Neural cell (in vitro differentiated cells): ENCODE data around the gene ABHD16B. TPM values are rescaled to one million over a fixed set of nuclear protein-coding genes. Genes with fewer than 3 reads are reported as not detected.
"Not testable (repeated sequence)": the region's sequence is repeated elsewhere in the genome, so short reads cannot be mapped to it uniquely, and the experiment has no call there.

Experiments used
- H2AFZ ChIP-seq: fragments of 200-600, 300-800 bp; sonication (generic), shearing (Covaris generic); 2 replicates; pipeline ENCODE4 v1.6.0; 2014; ENCODE audit warnings: low read depth, mild to moderate bottlenecking, antibody characterized with exemption, low read length, moderate library complexity
- H3F3A ChIP-seq: fragments of 200-600 bp; shearing (Covaris generic); 2 replicates; pipeline ENCODE4 v1.6.1; 2016; ENCODE audit warnings: mild to moderate bottlenecking, moderate library complexity, mixed read lengths, antibody characterized with exemption, low read length; ENCODE audit not compliant: insufficient read depth, poor library complexity, severe bottlenecking
- H3K27ac ChIP-seq: fragments of 200-600, 300-800 bp; sonication (generic), shearing (Covaris generic); 2 replicates; pipeline ENCODE4 v1.5.1; 2014; ENCODE audit warnings: mild to moderate bottlenecking, low read length, moderate library complexity
- H3K27me3 ChIP-seq: fragments of 300-800, 200-600 bp; sonication (generic), shearing (Covaris generic); 2 replicates; pipeline ENCODE4 v1.6.0; 2014; ENCODE audit warnings: mild to moderate bottlenecking, low read depth, low read length, moderate library complexity; ENCODE audit not compliant: insufficient read depth
- H3K36me3 ChIP-seq: fragments of 300-800, 200-600 bp; sonication (generic), shearing (Covaris generic); 2 replicates; pipeline ENCODE4 v1.5.1; 2014; ENCODE audit warnings: mild to moderate bottlenecking, antibody characterized with exemption, low read length, moderate library complexity; ENCODE audit not compliant: insufficient read depth
- H3K4me2 ChIP-seq: fragments of 300-800, 200-600 bp; sonication (generic), shearing (Covaris generic); 2 replicates; pipeline ENCODE4 v1.6.0; 2014; ENCODE audit warnings: mild to moderate bottlenecking, low read length
- H3K4me3 ChIP-seq: fragments of 300-800, 200-600 bp; sonication (generic), shearing (Covaris generic); 2 replicates; pipeline ENCODE4 v1.5.1; 2014; ENCODE audit warnings: mild to moderate bottlenecking, low read length, moderate library complexity
- H3K79me2 ChIP-seq: fragments of 200-600 bp; shearing (Covaris generic); replicated peaks from 2 replicates; pipeline ENCODE4 v1.6.0; 2014; ENCODE audit warnings: mild to moderate bottlenecking, low read length, moderate library complexity; ENCODE audit not compliant: insufficient read depth
- H3K9ac ChIP-seq: fragments of 300-800, 200-600 bp; sonication (generic), shearing (Covaris generic); 2 replicates; pipeline ENCODE4 v1.6.1; 2016; ENCODE audit warnings: mild to moderate bottlenecking, low read length, mixed read lengths
- H3K9me2 ChIP-seq: fragments of 200-600 bp; shearing (Covaris generic); 2 replicates; pipeline ENCODE4 v1.6.1; 2016; ENCODE audit warnings: mild to moderate bottlenecking, low read length, mixed read lengths; ENCODE audit not compliant: insufficient read depth
- H3K9me3 ChIP-seq: fragments of 200-600, 300-800 bp; sonication (generic), shearing (Covaris generic); 2 replicates; pipeline ENCODE4 v1.6.1; 2016; ENCODE audit warnings: mild to moderate bottlenecking, mixed run types, low read length, moderate library complexity, mixed read lengths
- H4K20me1 ChIP-seq: fragments of 200-600 bp; shearing (Covaris generic); 2 replicates; pipeline ENCODE4 v1.6.1; 2016; ENCODE audit warnings: mild to moderate bottlenecking, mixed run types; ENCODE audit not compliant: insufficient read depth
- CTCF ChIP-seq: fragments of 450-650 bp; IDR thresholded peaks from 2 replicates; pipeline ENCODE4 v1.5.1; 2014; ENCODE audit warnings: antibody characterized with exemption, mild to moderate bottlenecking, moderate library complexity; ENCODE audit not compliant: poor library complexity, severe bottlenecking
- EP300 ChIP-seq: fragments of 450-650 bp; conservative IDR thresholded peaks from 2 replicates; pipeline ENCODE4 v1.6.1; 2014; ENCODE audit warnings: antibody characterized with exemption, mild to moderate bottlenecking, moderate library complexity; ENCODE audit not compliant: poor library complexity, severe bottlenecking
- EZH2 ChIP-seq: fragments of 200-600, 300-800 bp; shearing (Covaris generic), sonication (generic); IDR thresholded peaks from 2 replicates; pipeline ENCODE4 v1.6.1; 2014; ENCODE audit warnings: antibody characterized with exemption, low read length, borderline replicate concordance, mild to moderate bottlenecking; ENCODE audit not compliant: insufficient read depth, poor library complexity, severe bottlenecking
- MXI1 ChIP-seq: fragments of 450-650 bp; conservative IDR thresholded peaks from 2 replicates; pipeline ENCODE4 v1.6.1; 2014; ENCODE audit warnings: antibody characterized with exemption, mild to moderate bottlenecking; ENCODE audit not compliant: poor library complexity, severe bottlenecking
- POLR2AphosphoS5 ChIP-seq: IDR thresholded peaks from 2 replicates; pipeline ENCODE4 v1.6.1; 2012
- RAD21 ChIP-seq: fragments of 450-650 bp; conservative IDR thresholded peaks from 2 replicates; pipeline ENCODE4 v1.6.1; 2014; ENCODE audit warnings: antibody characterized with exemption, mild to moderate bottlenecking, moderate library complexity
- SMC3 ChIP-seq: fragments of 450-650 bp; conservative IDR thresholded peaks from 2 replicates; pipeline ENCODE4 v1.6.1; 2014; ENCODE audit warnings: antibody characterized with exemption, mild to moderate bottlenecking, moderate library complexity; ENCODE audit not compliant: poor library complexity
- TAF1 ChIP-seq: IDR thresholded peaks from 2 replicates; pipeline ENCODE4 v1.6.1; 2012; ENCODE audit warnings: low read depth
- polyA plus RNA-seq: library from polyadenylated mRNA; depleted of rRNA; stranded (reverse); fragments of >200 nt; gene quantifications from 2 replicates; pipeline ENCODE4 v1.2.3, GENCODE V29; 2014
- TF ChIP-seq, protein P1 (sequence below): IDR thresholded peaks from 2 replicates; pipeline ENCODE4 v1.6.1; 2012; ENCODE audit warnings: borderline replicate concordance

ABHD16B gene
- polyA plus RNA-seq, 1 donor from 2014 or later, result not detected

DNA sequence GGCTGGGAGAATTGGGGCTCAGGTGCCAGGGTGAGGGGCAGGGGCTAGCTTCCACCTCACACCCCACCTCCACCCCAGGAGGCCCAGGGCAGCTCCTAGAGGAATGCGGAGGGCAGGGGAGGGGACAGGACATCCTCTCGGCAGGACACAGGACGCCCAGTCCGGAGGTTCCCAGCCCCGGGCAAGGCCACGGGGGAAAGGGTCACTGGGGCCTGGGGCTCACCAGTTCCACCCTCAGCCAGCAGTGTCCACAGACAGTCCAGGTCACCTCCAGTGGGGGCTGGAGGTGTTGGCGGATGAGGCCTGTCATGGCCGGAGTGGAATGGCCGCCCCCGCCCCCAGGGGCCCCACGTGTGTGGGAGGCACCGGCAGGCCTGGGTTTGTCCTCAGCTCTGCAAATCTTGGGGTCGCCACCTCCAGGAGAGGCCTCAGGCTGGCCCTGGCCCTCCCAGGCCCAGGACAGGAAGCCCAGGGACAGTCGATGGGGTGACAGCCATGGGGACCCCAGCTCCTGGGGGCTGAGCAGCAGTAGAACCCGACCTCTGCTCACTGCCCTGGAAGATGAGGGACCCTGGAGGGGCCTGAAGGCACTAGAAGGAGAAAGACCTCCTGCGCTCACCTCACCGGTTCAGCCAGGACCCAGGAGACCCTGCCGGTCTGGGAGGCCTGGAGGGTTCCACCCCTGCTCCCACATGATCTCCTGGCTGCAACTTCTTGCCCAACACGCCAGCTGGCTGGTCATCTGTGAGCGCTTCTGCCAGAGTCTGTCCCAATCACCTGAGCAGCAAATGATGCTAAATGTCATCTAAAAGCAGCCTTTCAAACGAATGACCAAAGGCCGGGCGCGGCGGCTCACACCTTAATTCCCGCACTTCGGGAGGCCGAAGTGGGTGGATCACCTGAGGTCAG lies 13.0 kb upstream of the ABHD16B start:
- H3F3A ChIP-seq, result no peaks in the 10 kb centered on the region
- H3K4me2 ChIP-seq, result no peak overlapping the region
- H3K9me3 ChIP-seq, result no peaks in the 10 kb centered on the region
- H3K27ac ChIP-seq, result no peak overlapping the region
- H3K36me3 ChIP-seq, result no peaks in the 10 kb centered on the region
- H3K9me2 ChIP-seq, result no peaks in the 10 kb centered on the region
- H3K79me2 ChIP-seq, result no peaks in the 10 kb centered on the region
- no peak overlapping the region for H3K9ac ChIP-seq
- H3K27me3 ChIP-seq, result no peaks in the 10 kb centered on the region
- H4K20me1 ChIP-seq, result no peaks in the 10 kb centered on the region
- no peak overlapping the region for H2AFZ ChIP-seq
- TF ChIP-seq MXI1 (no peak), RAD21 (no peak)
- H3K4me3 ChIP-seq, result no peak overlapping the region

GRCh38 chr20:63850689-63851547 lies 10.4 kb upstream of the ABHD16B start:
- no peaks in the 10 kb centered on the region for H4K20me1 ChIP-seq
- no peaks in the 10 kb centered on the region for H3K79me2 ChIP-seq
- no peak overlapping the region for H3K4me3 ChIP-seq
- no peaks in the 10 kb centered on the region for H3K27me3 ChIP-seq
- H3K9ac ChIP-seq, result no peak overlapping the region
- no peak overlapping the region for H3K27ac ChIP-seq
- no peaks in the 10 kb centered on the region for H3K9me3 ChIP-seq
- no peak overlapping the region for H2AFZ ChIP-seq
- H3K9me2 ChIP-seq, result no peaks in the 10 kb centered on the region
- H3F3A ChIP-seq, result no peaks in the 10 kb centered on the region
- H3K4me2 ChIP-seq, result no peak overlapping the region
- TF ChIP-seq TAF1, result no peak
- no peak for TF ChIP-seq EP300
- no peak for TF ChIP-seq POLR2AphosphoS5
- TF ChIP-seq EZH2, result no peak
- TF ChIP-seq, protein P1, sequence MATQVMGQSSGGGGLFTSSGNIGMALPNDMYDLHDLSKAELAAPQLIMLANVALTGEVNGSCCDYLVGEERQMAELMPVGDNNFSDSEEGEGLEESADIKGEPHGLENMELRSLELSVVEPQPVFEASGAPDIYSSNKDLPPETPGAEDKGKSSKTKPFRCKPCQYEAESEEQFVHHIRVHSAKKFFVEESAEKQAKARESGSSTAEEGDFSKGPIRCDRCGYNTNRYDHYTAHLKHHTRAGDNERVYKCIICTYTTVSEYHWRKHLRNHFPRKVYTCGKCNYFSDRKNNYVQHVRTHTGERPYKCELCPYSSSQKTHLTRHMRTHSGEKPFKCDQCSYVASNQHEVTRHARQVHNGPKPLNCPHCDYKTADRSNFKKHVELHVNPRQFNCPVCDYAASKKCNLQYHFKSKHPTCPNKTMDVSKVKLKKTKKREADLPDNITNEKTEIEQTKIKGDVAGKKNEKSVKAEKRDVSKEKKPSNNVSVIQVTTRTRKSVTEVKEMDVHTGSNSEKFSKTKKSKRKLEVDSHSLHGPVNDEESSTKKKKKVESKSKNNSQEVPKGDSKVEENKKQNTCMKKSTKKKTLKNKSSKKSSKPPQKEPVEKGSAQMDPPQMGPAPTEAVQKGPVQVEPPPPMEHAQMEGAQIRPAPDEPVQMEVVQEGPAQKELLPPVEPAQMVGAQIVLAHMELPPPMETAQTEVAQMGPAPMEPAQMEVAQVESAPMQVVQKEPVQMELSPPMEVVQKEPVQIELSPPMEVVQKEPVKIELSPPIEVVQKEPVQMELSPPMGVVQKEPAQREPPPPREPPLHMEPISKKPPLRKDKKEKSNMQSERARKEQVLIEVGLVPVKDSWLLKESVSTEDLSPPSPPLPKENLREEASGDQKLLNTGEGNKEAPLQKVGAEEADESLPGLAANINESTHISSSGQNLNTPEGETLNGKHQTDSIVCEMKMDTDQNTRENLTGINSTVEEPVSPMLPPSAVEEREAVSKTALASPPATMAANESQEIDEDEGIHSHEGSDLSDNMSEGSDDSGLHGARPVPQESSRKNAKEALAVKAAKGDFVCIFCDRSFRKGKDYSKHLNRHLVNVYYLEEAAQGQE, result no peak
- TF ChIP-seq RAD21, result no peak
- TF ChIP-seq CTCF, result no peak
- TF ChIP-seq SMC3, result no peak
- TF ChIP-seq MXI1, result no peak
- H3K36me3 ChIP-seq, result no peaks in the 10 kb centered on the region

DNA sequence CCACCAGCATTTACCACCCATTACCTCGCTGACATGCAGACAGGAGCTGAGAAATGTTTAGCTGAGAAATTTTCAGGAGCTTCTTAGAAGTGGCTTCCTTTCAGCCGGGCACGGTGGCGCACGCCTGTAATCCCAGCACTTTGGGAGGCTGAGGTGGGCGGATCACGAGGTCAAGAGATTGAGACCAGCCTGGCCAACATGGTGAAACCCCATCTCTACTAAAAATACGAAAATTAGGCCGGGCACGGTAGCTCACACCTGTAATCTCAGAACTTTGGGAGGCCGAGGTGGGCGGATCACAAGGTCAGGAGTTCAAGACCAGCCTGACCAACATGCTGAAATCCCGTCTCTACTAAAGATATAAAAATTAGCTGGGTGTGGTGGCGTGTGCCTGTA lies 9.8 kb upstream of the ABHD16B start:
- not testable (repeated sequence) for H3K27me3 ChIP-seq

DNA sequence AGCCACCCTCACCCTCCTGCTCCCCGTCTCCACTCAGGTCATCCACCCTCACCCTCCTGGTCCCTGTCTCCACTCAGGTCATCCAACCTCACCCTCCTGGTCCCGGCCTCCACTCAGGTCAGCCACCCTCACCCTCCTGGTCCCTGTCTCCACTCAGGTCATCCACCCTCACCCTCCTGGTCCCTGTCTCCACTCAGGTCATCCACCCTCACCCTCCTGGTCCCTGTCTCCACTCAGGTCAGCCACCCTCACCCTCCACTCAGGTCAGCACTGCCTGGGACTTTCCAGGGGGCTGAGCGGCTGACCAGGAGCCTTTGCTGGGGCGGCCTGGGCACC lies 7.6 kb upstream of the ABHD16B start:
- H3K9me3 ChIP-seq, H3K36me3 ChIP-seq, H3K9ac ChIP-seq, H3K79me2 ChIP-seq, H3K9me2 ChIP-seq, H3K4me3 ChIP-seq, H2AFZ ChIP-seq, H3K27ac ChIP-seq, H4K20me1 ChIP-seq, H3K4me2 ChIP-seq, H3F3A ChIP-seq, H3K27me3 ChIP-seq: not testable (repeated sequence)

More for the DNA sequence above, 9.8 kb upstream of the ABHD16B start:
- H3K4me2 ChIP-seq, H3K36me3 ChIP-seq, H3K9me3 ChIP-seq, H2AFZ ChIP-seq, H3K27ac ChIP-seq, H3K9ac ChIP-seq, H3K4me3 ChIP-seq, H3K9me2 ChIP-seq, H4K20me1 ChIP-seq, H3K79me2 ChIP-seq, H3F3A ChIP-seq: not testable (repeated sequence)
